Stimulated activated CD8-positive, alpha-beta memory T cell treated with anti-CD3 and anti-CD28 coated beads, Interleukin-15, amount 100 ng/mL, for 4 hours (primary cell): ENCODE measurements around the gene UNC5B.

ENCODE experiments used
- DNase-seq, 2 donors: peaks; one replicate each; pipeline ENCODE4 v3.0.0-alpha.2; 2020; ENCODE audit warnings: low read depth in 2 of 2

UNC5B gene

DNA sequence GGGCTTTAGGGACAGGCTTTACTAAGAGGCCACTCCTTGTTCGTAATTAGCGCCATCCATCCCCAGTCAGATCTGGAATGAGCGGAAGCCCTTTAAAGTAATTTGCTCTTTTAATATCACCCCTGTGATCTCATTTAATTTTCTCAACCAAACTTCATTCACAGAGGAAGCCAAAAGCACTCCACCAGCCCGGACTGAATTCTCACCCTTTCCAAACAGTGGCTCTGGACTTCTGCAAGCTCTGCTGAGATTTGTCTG lies 43.1 kb downstream of the UNC5B start:
- DNase-seq: no peak

DNA sequence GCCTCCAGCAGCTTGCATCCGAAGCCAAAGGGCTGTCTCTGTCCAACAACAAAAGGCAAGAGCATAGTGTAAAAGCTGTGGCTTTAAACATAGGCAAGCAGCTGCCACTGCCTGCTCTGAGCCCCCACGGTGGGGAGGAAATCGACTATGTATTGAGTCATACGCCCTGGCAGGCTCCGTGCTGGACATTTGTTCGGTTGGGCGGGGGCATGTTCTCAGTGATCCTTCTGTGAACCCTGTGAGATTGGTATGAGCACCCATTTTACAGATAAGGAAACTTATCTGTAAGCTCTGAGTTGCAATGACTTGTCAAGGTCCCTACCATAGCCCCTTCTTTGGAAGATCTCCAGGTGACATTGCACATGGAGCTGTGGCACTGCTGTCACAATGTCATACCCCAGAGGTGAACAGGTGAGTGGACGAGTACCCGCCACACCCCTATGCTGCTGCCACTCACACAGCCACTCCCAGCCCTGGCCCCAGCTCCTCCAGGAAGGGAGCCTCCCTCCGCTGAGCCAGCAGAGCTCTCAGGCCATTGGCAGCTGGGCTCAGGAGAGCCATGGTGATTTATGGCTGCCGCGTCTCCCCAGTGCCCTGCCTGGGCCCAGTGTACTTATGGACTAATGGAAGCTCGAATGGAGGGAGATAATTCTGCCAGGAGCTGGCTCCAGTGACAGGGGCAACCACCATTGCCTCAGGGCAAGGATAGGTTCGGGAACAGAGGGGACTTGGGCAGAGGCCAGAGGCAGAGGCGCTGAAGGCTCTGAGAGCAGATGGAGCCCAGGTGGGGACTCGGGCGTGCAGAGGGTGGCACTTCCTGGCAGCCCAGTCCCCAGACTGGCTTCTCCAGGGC lies 43.7 kb downstream of the UNC5B start:
- no peak for DNase-seq

DNA sequence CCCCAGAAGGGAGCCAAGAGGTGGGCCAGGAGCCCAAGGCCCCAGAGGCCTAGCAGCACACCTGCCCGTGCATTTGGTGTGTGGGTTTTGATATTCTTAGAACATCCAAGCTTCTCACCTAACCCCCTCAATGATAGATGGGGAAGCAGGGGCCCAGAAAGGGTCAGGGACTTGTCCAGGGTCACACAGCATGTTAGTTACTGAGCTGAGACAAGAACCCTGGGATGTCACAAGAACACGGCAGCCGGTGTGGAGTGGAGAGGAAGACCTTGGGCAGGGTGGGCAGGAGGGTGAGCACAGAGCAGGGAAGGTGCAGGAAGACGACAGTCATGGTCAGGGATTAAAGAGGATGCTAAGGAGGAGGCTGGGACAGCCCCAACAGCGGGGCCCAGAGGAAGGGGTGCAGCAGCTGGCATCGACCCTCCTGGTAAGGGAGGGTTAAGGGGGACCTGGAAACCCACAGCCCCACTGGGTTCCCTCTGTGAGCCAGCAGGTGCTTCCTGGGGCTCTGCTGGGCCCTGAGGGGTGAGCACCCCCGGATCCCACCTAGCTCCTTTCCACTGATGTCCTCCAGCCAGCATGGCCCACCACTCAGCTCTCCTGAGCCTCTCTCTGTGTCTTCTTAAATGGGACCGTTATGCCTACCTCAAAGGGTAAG lies 44.4 kb downstream of the UNC5B start:
- no peak for DNase-seq

DNA sequence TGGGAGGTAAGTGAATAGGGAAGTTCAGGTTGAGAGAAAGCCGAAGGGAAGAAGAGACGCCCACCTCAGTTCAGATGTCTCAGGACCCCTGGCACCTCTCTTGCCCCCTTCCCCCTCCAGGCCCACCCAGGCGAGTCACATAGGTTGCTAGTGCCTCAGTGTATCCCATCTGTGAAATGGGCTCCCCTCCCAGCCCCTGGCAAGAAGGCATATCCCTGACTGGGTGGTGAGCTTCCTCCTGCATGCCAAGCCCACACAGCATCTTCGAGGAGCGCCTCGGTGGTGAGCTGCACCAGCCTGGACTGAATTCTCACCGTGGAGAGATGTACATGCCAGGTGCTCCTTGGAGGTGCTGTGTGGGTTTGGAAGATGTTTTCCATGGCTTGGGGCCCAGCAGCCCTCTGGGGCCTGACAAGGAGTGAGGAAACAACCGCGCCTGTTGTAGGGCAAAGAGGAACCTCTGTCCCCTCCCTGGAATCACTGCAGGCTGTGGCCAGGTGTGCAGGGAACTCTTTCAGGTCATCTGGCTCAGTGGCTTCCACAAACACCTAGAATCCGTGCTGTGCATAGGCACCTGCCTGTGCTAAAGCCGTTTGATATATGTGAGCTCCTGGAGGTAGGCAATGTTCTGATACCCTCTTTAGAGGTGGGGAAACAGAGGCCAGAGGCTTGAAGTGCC lies 45.1 kb downstream of the UNC5B start:
- DNase-seq: no peak

DNA sequence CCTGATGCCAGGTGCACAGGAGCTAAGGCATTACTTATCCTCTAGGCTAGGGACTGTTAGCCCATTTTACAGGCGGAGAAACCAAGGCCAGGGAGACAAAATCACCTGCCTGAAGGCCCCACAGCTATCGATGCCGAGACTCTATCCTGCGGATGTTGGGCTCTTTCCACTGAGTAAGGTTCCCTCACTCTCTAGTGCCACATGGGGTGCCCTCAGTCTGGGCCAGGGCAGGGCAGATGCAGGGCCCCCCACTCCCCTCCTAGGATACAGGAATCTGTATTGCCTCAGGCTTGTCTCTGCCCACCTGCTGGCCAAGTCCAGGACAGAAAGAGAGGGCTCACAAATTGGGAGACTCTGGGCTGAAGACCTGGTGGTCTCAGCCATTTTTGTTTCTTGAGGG lies 45.7 kb downstream of the UNC5B start:
- no peak for DNase-seq

DNA sequence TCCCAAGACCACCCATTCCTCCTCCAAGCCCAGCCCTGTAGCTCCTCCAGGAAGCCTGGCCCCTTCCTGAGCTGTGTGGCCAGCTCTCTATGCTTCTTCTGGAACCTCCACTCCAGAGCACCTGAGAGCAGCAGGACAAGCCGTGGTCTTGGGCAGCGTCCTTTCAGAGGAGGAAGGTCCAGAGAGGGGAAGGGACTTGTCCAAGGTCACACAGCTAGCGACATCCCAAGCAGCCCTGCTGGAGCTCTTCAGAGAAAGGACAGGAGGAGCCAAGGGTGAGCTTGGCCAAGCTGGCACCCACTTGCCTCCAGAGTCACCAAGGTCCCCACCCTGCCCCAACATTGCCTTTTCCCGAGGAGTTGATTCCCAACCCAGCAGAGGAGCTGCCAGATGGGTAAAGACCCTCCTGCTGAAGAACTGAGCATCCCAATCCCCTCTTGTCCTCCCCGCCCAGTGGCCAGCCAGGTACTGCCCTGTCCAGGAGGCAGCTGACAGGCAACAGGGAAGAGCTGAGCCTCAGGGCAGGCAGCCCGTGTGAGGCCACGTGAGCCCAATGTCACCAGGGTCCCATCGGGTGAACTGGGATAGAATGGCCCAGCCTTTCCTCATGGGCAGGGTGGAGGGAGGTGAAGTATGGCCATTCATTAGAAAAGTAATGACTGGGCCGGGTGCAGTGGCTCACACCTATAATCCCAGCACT lies 46.2 kb downstream of the UNC5B start:
- DNase-seq: no peak

DNA sequence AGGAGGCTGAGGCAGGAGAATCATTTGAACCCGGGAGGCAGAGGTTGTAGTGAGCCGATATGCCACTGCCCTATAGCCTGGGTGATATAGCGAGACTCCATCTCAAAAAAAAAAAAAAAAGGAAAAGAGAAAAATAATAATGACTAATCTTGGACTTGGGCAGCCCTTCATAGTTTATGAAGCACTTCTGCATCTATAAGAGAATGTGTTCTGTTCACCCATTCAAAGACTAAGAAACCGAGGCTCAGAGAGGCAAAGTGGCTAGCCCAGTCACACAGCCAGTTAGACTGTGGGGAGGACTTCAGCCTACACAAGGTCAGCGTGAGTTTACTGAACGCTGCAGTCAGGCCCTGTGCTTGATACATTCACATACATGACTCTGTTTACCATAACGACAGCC lies 46.9 kb downstream of the UNC5B start:
- DNase-seq: no peak

DNA sequence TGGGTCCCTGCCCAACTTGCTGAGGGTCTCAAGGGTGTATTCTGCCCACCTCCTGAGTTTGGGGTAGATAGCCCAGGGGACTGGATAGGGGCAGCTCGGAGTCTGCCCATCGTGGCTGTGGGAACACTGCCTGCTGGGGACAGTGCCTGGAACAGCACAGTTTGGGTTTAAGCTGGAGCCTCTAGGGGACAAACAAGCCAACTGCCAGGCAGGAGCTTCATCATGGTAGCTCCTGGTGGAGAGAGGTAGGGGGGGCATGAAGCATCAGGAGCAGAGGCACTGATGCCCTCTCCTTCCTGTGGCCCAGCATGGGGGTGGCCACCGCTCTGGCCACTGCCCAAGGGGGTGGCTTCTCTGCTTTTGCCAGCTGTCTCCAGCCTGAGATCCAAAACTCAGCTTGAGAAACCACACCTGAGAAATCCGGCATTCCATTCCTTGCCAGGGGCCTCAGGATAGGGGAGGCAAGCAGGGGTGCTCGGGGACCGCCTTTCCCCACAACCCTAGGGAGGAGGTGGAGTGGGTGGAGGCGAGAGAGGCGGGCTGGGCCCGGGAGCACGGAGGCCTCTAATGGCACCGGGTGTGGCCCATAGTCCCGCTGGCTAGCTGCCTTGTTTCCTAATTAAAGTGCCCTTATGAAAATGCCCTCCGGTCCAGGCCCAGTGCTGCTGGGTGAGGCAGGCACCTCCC lies 47.6 kb downstream of the UNC5B start:
- DNase-seq: no peak

DNA sequence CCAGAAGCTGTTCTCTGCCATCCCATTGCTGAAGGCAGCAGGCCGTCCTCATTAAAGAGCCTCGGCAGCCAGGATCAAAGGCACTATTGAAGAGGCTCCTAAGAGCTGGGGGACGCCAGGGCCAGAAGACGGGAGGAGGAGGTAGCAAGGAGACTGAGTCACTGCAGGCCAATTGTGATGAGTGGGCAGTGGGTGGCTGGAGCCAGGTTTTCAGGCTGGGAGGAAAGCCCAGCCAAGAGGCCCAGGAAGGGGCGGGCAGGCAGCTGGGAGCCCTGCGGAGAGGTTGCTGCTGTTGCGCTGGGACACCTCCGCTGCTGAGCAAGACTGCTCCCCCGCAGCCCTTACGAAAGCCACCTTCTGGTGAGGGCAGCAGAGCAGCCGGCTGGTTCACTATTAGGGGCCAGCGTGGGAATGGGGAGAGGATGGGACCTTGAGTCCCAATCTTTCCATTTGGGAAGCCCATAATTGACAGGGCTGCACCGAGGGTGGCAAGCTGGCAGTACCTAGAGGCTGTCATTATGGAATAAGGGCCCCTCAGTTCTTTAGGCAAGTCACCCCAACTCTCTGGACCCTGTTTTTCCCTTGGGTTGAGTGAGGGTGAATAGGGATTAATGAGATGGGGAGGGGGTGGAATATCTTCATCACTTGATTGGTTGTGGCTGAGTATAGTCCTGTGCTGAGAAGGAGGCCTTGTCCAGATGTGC lies 48.4 kb downstream of the UNC5B start:
- DNase-seq: no peak

DNA sequence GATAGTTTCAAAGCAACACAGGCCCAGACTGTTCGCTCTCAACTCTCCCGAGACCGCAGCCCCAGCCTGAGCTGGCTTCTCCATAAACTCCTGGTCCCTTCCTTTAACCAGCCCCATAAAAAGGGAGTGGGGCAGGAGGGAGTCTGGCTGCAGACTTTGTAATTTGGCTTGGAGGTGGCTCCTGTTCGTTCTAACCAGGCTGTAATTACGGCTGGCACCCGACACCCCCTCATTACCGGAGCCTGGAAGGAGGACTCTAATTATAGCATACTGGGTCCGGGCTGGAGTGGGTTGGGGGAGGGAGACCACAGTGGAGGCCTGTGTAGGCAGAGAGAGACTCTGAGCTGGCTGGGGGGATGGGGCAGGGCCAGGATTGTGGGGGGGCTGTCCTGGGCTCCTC lies 49.7 kb downstream of the UNC5B start:
- no peak for DNase-seq

DNA sequence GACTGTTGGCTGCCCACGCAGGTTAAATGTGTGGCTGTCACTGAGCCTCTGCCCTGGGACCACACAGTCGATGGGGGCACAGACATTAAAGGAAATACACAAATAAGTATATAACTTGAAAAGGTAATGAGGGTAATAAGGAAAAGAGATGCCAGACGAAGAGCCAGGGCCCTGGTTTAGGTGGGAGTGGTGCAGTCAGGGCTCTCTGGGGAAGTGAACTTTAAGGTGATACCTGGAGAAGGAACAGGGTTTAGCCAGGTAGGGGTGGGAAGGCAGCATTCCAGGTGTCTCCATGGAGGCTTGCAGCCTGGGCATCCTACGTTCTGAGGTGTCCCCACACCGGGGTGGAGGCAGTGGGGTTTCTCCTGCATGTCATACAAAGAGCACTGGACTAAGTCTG lies 50.4 kb downstream of the UNC5B start:
- no peak for DNase-seq

DNA sequence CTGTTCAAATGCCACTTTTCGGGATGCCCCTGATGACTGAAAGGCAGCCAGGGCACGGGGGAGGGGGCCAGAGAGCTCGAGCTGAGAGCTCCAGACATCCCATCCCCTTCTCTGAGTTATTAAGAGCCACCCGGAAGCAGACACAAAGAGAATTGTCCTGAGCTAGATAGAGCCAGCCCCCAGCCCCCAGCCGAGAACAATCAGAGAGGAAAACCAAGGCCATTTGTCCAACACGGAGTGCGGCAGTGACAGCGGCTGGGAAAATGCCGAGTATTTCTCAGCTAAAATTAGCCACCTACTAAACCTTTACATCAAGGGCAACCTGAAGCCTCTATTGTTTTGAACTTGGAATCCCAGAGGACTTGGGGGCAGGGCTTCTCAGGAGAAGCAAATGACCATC lies 51.0 kb downstream of the UNC5B start:
- no peak for DNase-seq

DNA sequence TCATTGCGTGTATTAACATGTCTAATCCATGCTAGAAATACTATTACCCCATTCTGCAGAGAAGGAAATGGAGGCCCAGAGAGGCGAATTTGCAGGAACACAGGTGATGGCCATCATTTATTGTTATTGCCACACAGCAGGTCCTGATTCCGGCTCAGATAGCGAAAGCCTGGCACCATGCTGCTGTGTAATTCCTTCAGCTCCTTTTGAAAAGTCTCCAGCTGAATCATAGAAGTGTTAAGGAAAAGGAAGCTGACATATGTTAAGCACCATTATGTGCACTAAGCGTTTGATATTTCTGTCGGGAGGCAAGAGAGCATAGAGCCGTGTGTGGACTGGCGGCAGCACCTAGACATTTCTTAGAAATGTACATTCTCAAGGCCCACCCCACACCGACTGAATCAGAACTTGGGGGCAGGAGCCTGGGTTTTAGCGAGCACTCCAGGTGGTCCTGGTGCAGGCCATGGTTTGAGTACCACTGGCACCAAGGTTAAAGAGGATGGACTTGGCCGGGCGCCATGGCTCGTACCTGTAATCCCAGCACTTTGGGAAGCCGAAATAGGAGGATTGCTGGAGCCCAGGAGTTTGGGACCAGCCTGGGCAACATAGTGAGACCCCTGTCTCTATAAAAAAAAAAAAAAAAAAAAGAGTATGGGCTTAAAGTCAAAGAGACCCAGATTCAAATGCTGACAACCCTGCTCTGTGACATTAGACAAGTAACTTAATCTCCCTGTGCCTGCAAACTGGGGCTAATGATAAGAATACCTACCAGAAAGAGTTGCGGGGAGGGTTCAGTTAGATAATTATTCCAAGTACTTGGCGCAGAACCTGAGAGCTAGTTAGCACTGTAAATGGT lies 52.2 kb downstream of the UNC5B start:
- no peak for DNase-seq

DNA sequence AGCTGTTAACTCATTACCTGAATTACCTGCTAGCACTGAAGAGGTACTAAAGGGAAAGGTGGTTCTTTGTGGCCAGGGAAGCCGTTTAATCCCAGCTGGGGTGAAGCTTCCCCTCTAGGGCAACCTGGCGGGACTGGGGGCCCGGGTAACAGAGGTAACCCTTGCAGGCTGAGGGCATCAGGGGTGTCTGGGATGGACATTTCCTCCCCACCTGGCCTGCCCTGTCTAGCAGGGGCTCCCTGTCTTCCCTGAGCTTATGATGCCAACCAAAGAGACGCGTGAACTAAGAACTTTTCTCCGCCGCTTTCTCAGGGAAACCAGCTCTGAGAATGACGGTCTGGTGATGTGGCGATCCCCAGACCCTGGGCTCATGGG lies 52.8 kb downstream of the UNC5B start:
- DNase-seq: no peak

DNA sequence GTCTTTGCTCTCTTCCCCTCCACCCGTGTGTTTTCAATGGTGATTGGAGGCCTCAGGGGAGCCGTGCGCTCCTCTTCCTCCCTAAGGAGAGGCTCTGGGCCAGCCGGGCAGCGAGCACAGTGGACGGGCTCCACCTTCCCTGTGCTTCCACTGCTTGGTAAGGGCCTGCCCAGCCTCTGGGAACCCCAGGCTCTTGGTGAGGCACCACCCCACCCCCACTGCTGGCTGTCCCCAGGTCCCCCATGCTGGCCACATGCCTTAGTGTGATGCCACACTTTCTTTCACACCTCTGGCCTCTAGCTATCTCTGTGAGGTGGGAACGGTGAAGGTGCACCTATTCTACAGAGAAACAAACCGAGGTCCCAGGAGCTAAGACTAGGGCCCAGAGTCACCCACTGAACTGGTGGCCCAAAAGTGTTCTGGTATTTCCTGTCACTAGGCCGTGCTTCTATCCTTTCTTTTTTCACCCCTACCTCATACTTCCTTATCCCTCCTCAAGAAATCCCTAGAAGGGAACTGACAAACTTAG lies 53.3 kb downstream of the UNC5B start:
- DNase-seq: no peak

DNA sequence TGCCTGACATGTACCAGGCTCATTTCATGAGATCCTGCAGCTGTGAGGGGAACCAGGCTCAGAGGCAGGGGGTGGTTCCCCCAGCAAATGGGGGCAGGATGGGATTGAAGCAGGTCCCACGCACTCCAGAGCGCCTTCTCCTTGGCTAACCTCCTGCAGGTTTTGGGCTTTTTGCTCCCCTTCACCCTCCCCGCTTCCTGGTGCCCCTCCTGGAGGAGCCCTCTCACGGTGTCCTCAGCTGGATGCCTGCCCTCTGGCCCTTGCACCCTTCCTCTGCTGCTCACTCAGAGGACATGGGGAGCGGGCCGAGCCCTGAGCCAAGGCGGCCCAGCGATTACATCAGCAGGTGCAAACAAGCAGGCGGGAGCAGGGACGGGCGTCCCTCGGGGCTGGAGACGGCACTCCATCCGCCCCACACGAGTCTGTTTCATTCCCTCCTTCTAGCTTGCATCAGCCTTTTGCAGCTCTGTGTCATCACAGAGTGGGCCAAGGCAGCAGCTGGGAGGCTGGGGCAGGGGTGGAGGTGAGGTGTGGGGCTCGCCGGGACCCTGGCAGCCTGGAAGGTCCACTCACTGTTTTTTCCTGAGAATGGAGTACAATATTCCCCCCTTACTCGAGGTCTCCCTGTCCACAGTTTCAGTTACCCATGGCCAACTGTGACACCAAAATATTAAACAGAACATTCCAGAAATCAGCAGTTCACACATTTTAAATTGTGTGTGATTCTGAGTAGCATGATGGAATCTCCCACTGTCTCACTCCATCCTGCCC lies 54.0 kb downstream of the UNC5B start:
- no peak for DNase-seq

DNA sequence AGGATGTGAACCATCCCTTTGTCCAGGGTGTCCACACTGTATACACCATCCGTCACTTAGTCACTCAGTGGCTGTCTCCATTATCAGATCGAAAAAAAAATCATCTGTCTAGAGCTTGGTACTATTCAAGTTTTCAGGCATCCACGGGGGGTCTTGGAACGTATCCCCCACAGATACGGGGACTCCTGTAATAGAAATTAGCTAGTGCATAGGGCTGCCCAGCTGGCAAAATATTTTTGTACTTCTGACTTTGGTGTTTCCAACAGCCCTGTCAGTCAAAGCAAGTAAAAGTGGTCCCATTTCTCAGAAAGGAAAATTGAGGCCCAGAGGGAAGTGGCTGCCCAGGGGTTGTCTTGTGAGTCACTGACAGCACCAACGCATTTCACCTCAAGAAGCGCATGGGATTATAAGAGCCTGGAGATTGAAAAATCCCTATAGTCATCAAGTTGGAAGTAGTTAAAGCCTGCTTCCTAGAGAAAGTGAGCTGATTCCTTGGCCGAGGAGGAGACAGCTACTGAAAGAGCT lies 54.6 kb downstream of the UNC5B start:
- no peak for DNase-seq

DNA sequence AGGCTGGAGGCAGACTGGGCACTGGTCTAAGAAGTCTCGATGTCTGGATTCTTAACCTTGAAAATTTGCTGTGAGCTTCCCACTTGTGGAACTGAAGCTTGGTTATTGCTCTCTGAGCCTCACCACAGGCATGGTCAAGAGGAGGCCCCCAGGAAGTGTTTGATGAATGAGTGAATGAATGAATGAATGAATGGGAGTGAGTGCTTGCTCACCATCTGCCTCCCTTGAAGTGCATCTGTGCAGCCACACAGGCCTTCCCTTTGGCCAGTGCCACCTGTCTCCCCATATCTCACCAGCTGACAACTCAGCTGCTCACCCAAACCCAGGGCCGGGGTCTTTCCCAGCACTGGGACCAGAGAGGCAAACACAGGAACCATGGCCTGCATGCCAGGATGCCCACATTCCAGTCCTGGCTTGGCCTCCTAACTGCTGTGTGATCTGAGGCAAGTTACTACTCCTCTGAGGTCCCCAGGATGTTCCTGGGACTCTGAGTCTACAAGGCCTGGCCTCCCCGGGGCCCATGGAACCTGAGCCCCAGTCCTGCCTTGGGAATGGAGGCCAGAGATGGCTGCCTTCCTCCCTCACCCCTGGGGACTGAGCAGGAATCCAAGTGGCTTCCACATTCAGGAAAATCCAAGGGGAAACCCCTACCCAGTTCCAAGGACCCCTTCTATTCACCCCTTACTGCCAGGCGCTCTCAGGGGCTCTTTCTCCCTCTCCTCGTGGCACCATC lies 55.3 kb downstream of the UNC5B start:
- no peak for DNase-seq
